Measurements from ENCODE around the gene ABCD3. TPM values are rescaled to one million over a fixed set of nuclear protein-coding genes. Genes with fewer than 3 reads are reported as not detected.
"Not testable (repeated sequence)": the region's sequence is repeated elsewhere in the genome, so short reads cannot be mapped to it uniquely, and the experiment has no call there.

The ABCD3 gene
- total RNA-seq, 2 donors from 2014 or later: 26.3 to 51.5 TPM

- ATAC-seq; DNase-seq (ENCODE audit: low spot score in 2 of 2); H3K27ac Mint-ChIP-seq; H3K36me3 Mint-ChIP-seq: not testable (repeated sequence)
- peaks cover 4 to 18% of the 10 kb centered on the region in 2 donors for H3K9me3 Mint-ChIP-seq
Measured at GRCh38 chr1:94567975-94568607, 149.9 kb downstream of the ABCD3 start.

Other genes starting within 250 kb of the ABCD3 start
- under 1 TPM in 1 of 2 donors, not detected in 1; 0.16 TPM for gene ARHGAP29, start 180.8 kb upstream of the ABCD3 start, total RNA-seq
- gene F3, start 123.4 kb downstream of the ABCD3 start, total RNA-seq: under 1 TPM in 1 of 2 donors, not detected in 1; 0.18 TPM